Measurements from ENCODE around the gene MOB1A. TPM values are rescaled to one million over a fixed set of nuclear protein-coding genes. Genes with fewer than 3 reads are reported as not detected.

The MOB1A gene
- total RNA-seq, 1 experiment from 2014 or later: 95.1 TPM

DNA sequence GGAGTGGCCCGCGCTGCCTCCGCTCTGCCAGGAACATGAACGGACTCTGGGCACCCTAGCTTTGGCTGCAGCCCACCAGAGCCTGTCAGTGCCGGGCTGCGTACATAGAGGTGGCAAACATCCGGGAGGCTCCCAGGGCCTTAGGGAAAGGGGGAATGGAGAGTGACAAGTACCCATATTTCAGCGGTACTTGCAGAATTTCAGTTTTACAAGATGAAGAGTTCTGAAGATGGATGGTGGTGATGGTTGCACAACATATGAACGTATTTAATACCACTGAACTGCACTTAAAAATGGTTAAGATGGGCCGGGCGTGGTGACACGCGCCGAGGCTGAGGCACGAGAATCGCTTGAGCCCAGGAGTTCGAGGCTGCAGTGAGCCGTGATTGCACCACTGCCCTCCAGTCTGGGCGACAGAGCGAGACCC, 20.6 kb upstream of the MOB1A start:
- no peak overlapping the region for H3K27ac ChIP-seq (ENCODE audit: insufficient read length, low read depth, low read length)

More for the DNA sequence above, 20.6 kb upstream of the MOB1A start:
- Mint-ChIP-seq H3K36me3 (ENCODE audit: insufficient read depth in 1 of 3, low read depth in 3 of 3) (peaks cover 27 to 45% (median 43%) of the 10 kb centered on the region in 3 experiments), H3K27me3 (ENCODE audit: low read depth) (peaks cover 6% of the 10 kb centered on the region), H3K4me1 (peaks cover 28 to 38% of the 10 kb centered on the region in 2 experiments), H3K4me3 (peak overlapping the region; percentile 97 to 100), H3K9me3 (peaks cover 2 to 3% of the 10 kb centered on the region in 2 experiments; a peak in 4 of 5 replicates), H3K27ac (peak overlapping the region; percentile 92 to 98 (median 96))
- TF ChIP-seq, protein P1, sequence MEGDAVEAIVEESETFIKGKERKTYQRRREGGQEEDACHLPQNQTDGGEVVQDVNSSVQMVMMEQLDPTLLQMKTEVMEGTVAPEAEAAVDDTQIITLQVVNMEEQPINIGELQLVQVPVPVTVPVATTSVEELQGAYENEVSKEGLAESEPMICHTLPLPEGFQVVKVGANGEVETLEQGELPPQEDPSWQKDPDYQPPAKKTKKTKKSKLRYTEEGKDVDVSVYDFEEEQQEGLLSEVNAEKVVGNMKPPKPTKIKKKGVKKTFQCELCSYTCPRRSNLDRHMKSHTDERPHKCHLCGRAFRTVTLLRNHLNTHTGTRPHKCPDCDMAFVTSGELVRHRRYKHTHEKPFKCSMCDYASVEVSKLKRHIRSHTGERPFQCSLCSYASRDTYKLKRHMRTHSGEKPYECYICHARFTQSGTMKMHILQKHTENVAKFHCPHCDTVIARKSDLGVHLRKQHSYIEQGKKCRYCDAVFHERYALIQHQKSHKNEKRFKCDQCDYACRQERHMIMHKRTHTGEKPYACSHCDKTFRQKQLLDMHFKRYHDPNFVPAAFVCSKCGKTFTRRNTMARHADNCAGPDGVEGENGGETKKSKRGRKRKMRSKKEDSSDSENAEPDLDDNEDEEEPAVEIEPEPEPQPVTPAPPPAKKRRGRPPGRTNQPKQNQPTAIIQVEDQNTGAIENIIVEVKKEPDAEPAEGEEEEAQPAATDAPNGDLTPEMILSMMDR (conservative IDR thresholded peaks at IDR 0.05): no peak
- Histone ChIP-seq H4K20me1 (ENCODE audit: control insufficient read depth, insufficient read depth, insufficient read length) (no peaks in the 10 kb centered on the region), H3K79me2 (ENCODE audit: insufficient read depth, low read length) (peaks cover 45% of the 10 kb centered on the region), H3K23me2 (ENCODE audit: insufficient read length, low read depth, low read length, poor library complexity, severe bottlenecking) (peaks cover 5% of the 10 kb centered on the region), H3K4me2 (ENCODE audit: insufficient read depth, insufficient read length, low read length) (peak overlapping the region; percentile 94), H2AFZ (ENCODE audit: low read length) (no peak overlapping the region), H2AK5ac (ENCODE audit: insufficient read length, low read length) (no peak overlapping the region), H4K5ac (ENCODE audit: insufficient read length, low read depth, low read length) (no peak overlapping the region), H4K91ac (ENCODE audit: insufficient read length, low read depth, low read length) (no peak overlapping the region), H4K8ac (replicated peaks; ENCODE audit: insufficient read length, low read depth, low read length) (no peak overlapping the region), H2BK12ac (ENCODE audit: insufficient read length, low read depth, low read length) (no peak overlapping the region), H3K56ac (ENCODE audit: insufficient read length, low read depth, low read length) (no peak overlapping the region), H3K9ac (ENCODE audit: extremely low read depth, insufficient read length, low read length) (peak overlapping the region; percentile 97), H3K79me1 (ENCODE audit: insufficient read depth, low read depth, low read length, poor library complexity, severe bottlenecking) (no peaks in the 10 kb centered on the region), H3K27me3 (ENCODE audit: insufficient read depth, low read length) (no peaks in the 10 kb centered on the region), H2BK15ac (ENCODE audit: low read depth, low read length) (no peak overlapping the region), H3K23ac (ENCODE audit: insufficient read length, low read depth, low read length) (no peak overlapping the region), H3K4me1 (ENCODE audit: insufficient read depth, low read length) (peaks cover 3% of the 10 kb centered on the region; the same call in 1 of the 2 replicates), H3K18ac (ENCODE audit: insufficient read length, low read depth, low read length) (no peak overlapping the region), H2BK5ac (ENCODE audit: insufficient read length, low read length) (no peak overlapping the region), H3K4ac (ENCODE audit: low read depth, low read length) (no peak overlapping the region), H3K9me3 (ENCODE audit: control insufficient read depth, low read depth, low read length) (no peaks in the 10 kb centered on the region), H3K14ac (ENCODE audit: insufficient read depth, low read length) (peak overlapping the region; percentile 54), H3T11ph (ENCODE audit: low read length) (no peak overlapping the region), H2BK20ac (ENCODE audit: low read depth, low read length, poor library complexity, severe bottlenecking) (no peak overlapping the region), H2BK120ac (ENCODE audit: low read depth, low read length, poor library complexity, severe bottlenecking) (no peak overlapping the region)
- DNase-seq: no peak
- no CpG with 5 or more reads among the region's 20 CpGs for WGBS (ENCODE audit: extremely low coverage, insufficient read length, low lambda C conversion rate)

Measured in H9 (cell line).